ENCODE results near the gene DLG2. TPM values are rescaled to one million over a fixed set of nuclear protein-coding genes. Genes with fewer than 3 reads are reported as not detected.
A peak's percentile ranks its signal among the peaks of the same experiment; 100 is the strongest.

DLG2 gene
- total and polyA plus RNA-seq, 4 experiments from 2014 or later, result 0.78 to 2.7 (median 1.9) TPM

- ChIA-PET CTCF (ENCODE audit: partially characterized antibody) (no interaction called here), POLR2A (ENCODE audit: partially characterized antibody) (no interaction called here)
- Histone ChIP-seq H3K27ac (ENCODE audit: low read depth, low read length) (no peak overlapping the region), H3K4me3 (ENCODE audit: low read length in 2 of 2) (no peak overlapping the region), H3K36me3 (ENCODE audit: insufficient read depth, low read length) (no peaks in the 10 kb centered on the region), H3K9me3 (ENCODE audit: control insufficient read depth in 1 of 2, low read length in 2 of 2) (no peaks in the 10 kb centered on the region), H3K27me3 (ENCODE audit: insufficient read depth, low read length) (no peaks in the 10 kb centered on the region), H3K4me1 (ENCODE audit: insufficient read depth, low read length) (no peaks in the 10 kb centered on the region)
- DNase-seq, result no peak
- H3K27me3 Mint-ChIP-seq, result no peaks in the 10 kb centered on the region
- H3K27ac Mint-ChIP-seq, result no peak overlapping the region
- intact Hi-C loops (cut with micrococcal nuclease), result no loop called here
- no peaks in the 10 kb centered on the region for H3K4me1 Mint-ChIP-seq
- peak overlapping the region in 1 of 8 donors; percentile 49 for H3K4me3 Mint-ChIP-seq
- peaks cover 0 to 9% (median 1%) of the 10 kb centered on the region in 8 donors for H3K9me3 Mint-ChIP-seq
- no peaks in the 10 kb centered on the region for H3K36me3 Mint-ChIP-seq
These were observed 1689.0 kb downstream of the DLG2 start for GRCh38 chr11:83938148-83938547.

GRCh38 chr11:83933008-83933407 lies 1694.1 kb downstream of the DLG2 start:
- Mint-ChIP-seq H3K27ac (no peak overlapping the region), H3K4me1 (no peaks in the 10 kb centered on the region), H3K4me3 (no peak overlapping the region), H3K27me3 (no peaks in the 10 kb centered on the region), H3K36me3 (no peaks in the 10 kb centered on the region), H3K9me3 (peaks cover 0 to 5% (median 0%) of the 10 kb centered on the region in 8 donors)
- CTCF ChIA-PET (ENCODE audit: partially characterized antibody), result no interaction called here
- no peaks in the 10 kb centered on the region for H3K4me1 ChIP-seq (ENCODE audit: insufficient read depth, low read length)
- H3K27ac ChIP-seq (ENCODE audit: low read depth, low read length), result no peak overlapping the region
- no peak for DNase-seq
- no peaks in the 10 kb centered on the region for H3K27me3 ChIP-seq (ENCODE audit: insufficient read depth, low read length)
- no peaks in the 10 kb centered on the region for H3K36me3 ChIP-seq (ENCODE audit: insufficient read depth, low read length)
- H3K9me3 ChIP-seq (ENCODE audit: control insufficient read depth in 1 of 2, low read length in 2 of 2), result no peaks in the 10 kb centered on the region
- intact Hi-C loops (cut with micrococcal nuclease), result no loop called here
- POLR2A ChIA-PET (ENCODE audit: partially characterized antibody), result no interaction called here
- H3K4me3 ChIP-seq (ENCODE audit: low read length in 2 of 2), result no peak overlapping the region

DNA sequence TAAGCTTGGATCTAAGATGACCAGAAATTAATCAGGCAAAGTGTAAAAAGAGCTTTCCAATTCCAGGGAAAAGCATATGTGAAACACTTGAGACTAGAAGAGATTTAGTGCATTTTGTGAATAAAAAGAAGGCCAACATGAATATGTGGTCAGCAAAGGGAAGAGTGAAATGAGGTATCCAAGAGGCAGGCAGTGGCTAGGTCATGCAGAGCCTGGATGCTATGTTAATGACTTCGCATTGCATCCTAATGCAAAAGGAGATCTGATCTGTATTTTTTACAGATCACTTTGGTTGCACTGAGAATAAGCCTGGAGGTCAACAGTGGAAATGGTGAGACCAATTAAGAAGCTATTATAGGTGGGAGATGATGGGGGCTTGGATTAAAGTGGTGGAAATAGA lies 1699.7 kb downstream of the DLG2 start:
- intact Hi-C loops (cut with micrococcal nuclease), result no loop called here

GRCh38 chr11:83924795-83925542 lies 1702.2 kb downstream of the DLG2 start:
- H3K27me3 Mint-ChIP-seq, result no peaks in the 10 kb centered on the region
- H3K4me1 Mint-ChIP-seq, result no peaks in the 10 kb centered on the region
- no peak for DNase-seq
- peaks cover 0 to 6% (median 0%) of the 10 kb centered on the region in 8 donors for H3K9me3 Mint-ChIP-seq
- no peaks in the 10 kb centered on the region for H3K27me3 ChIP-seq (ENCODE audit: insufficient read depth, low read length)
- H3K9me3 ChIP-seq (ENCODE audit: control insufficient read depth in 1 of 2, low read length in 2 of 2), result no peaks in the 10 kb centered on the region
- H3K4me3 Mint-ChIP-seq, result no peak overlapping the region
- H3K27ac Mint-ChIP-seq, result no peak overlapping the region
- no peak overlapping the region for H3K27ac ChIP-seq (ENCODE audit: low read depth, low read length)
- intact Hi-C loops (cut with micrococcal nuclease), result no loop called here
- CTCF ChIA-PET (ENCODE audit: partially characterized antibody), result no interaction called here
- H3K36me3 Mint-ChIP-seq, result no peaks in the 10 kb centered on the region
- H3K4me3 ChIP-seq (ENCODE audit: low read length in 2 of 2), result no peak overlapping the region
- H3K36me3 ChIP-seq (ENCODE audit: insufficient read depth, low read length), result no peaks in the 10 kb centered on the region
- H3K4me1 ChIP-seq (ENCODE audit: insufficient read depth, low read length), result no peaks in the 10 kb centered on the region
- POLR2A ChIA-PET (ENCODE audit: partially characterized antibody), result no interaction called here

More for the DNA sequence above, 1699.7 kb downstream of the DLG2 start:
- no peak overlapping the region for H3K27ac Mint-ChIP-seq
- no peak overlapping the region for H3K4me3 ChIP-seq (ENCODE audit: low read length in 2 of 2)
- no peaks in the 10 kb centered on the region for H3K9me3 ChIP-seq (ENCODE audit: control insufficient read depth in 1 of 2, low read length in 2 of 2)
- no peaks in the 10 kb centered on the region for H3K4me1 Mint-ChIP-seq
- H3K4me3 Mint-ChIP-seq, result no peak overlapping the region
- no peaks in the 10 kb centered on the region for H3K27me3 Mint-ChIP-seq
- no peaks in the 10 kb centered on the region for H3K27me3 ChIP-seq (ENCODE audit: insufficient read depth, low read length)
- peaks cover 0 to 6% (median 0%) of the 10 kb centered on the region in 8 donors for H3K9me3 Mint-ChIP-seq
- POLR2A ChIA-PET (ENCODE audit: partially characterized antibody), result no interaction called here
- H3K36me3 ChIP-seq (ENCODE audit: insufficient read depth, low read length), result no peaks in the 10 kb centered on the region
- H3K27ac ChIP-seq (ENCODE audit: low read depth, low read length), result no peak overlapping the region
- CTCF ChIA-PET (ENCODE audit: partially characterized antibody), result interaction anchor here (1.6 kb wide), 1 partner anchor 13 kb away, joined by 4 read pairs; no protein-coding TSS in a partner anchor
- peak in 1 of 5 donors; percentile 17 for DNase-seq
- H3K36me3 Mint-ChIP-seq, result no peaks in the 10 kb centered on the region
- H3K4me1 ChIP-seq (ENCODE audit: insufficient read depth, low read length), result no peaks in the 10 kb centered on the region

GRCh38 chr11:83923961-83924360 lies 1703.2 kb downstream of the DLG2 start:
- no peaks in the 10 kb centered on the region for H3K9me3 ChIP-seq (ENCODE audit: control insufficient read depth in 1 of 2, low read length in 2 of 2)
- ChIA-PET POLR2A (ENCODE audit: partially characterized antibody) (no interaction called here), CTCF (ENCODE audit: partially characterized antibody) (no interaction called here)
- no peak overlapping the region for H3K4me3 Mint-ChIP-seq
- H3K4me3 ChIP-seq (ENCODE audit: low read length in 2 of 2), result no peak overlapping the region
- DNase-seq, result no peak
- H3K27me3 Mint-ChIP-seq, result no peaks in the 10 kb centered on the region
- peaks cover 0 to 6% (median 0%) of the 10 kb centered on the region in 8 donors for H3K9me3 Mint-ChIP-seq
- no peaks in the 10 kb centered on the region for H3K4me1 ChIP-seq (ENCODE audit: insufficient read depth, low read length)
- no peak overlapping the region for H3K27ac ChIP-seq (ENCODE audit: low read depth, low read length)
- no peaks in the 10 kb centered on the region for H3K36me3 Mint-ChIP-seq
- H3K27ac Mint-ChIP-seq, result peak overlapping the region in 1 of 7 donors; percentile 24
- H3K4me1 Mint-ChIP-seq, result no peaks in the 10 kb centered on the region
- no peaks in the 10 kb centered on the region for H3K36me3 ChIP-seq (ENCODE audit: insufficient read depth, low read length)
- intact Hi-C loops (cut with micrococcal nuclease), result no loop called here
- no peaks in the 10 kb centered on the region for H3K27me3 ChIP-seq (ENCODE audit: insufficient read depth, low read length)

- no peak overlapping the region for H3K4me3 Mint-ChIP-seq
- H3K36me3 Mint-ChIP-seq, result no peaks in the 10 kb centered on the region
- Histone ChIP-seq H3K36me3 (ENCODE audit: insufficient read depth, low read length) (no peaks in the 10 kb centered on the region), H3K27ac (ENCODE audit: low read depth, low read length) (no peak overlapping the region), H3K27me3 (ENCODE audit: insufficient read depth, low read length) (no peaks in the 10 kb centered on the region), H3K9me3 (ENCODE audit: control insufficient read depth in 1 of 2, low read length in 2 of 2) (no peaks in the 10 kb centered on the region), H3K4me1 (ENCODE audit: insufficient read depth, low read length) (no peaks in the 10 kb centered on the region), H3K4me3 (ENCODE audit: low read length in 2 of 2) (no peak overlapping the region)
- H3K27me3 Mint-ChIP-seq, result no peaks in the 10 kb centered on the region
- CTCF ChIA-PET (ENCODE audit: partially characterized antibody), result interaction anchor here (0.6 kb wide), 1 partner anchor 41 kb away, joined by 3 read pairs; no protein-coding TSS in a partner anchor
- POLR2A ChIA-PET (ENCODE audit: partially characterized antibody), result no interaction called here
- no peak for DNase-seq
- intact Hi-C loops (cut with micrococcal nuclease), result no loop called here
- no peaks in the 10 kb centered on the region for H3K4me1 Mint-ChIP-seq
- peaks cover 0 to 6% (median under 1%) of the 10 kb centered on the region in 8 donors for H3K9me3 Mint-ChIP-seq
- H3K27ac Mint-ChIP-seq, result no peak overlapping the region
These were observed 1704.2 kb downstream of the DLG2 start for GRCh38 chr11:83922953-83923352.

GRCh38 chr11:83922318-83922717 lies 1704.8 kb downstream of the DLG2 start:
- Histone ChIP-seq H3K27ac (ENCODE audit: low read depth, low read length) (no peak overlapping the region), H3K36me3 (ENCODE audit: insufficient read depth, low read length) (no peaks in the 10 kb centered on the region), H3K4me1 (ENCODE audit: insufficient read depth, low read length) (no peaks in the 10 kb centered on the region), H3K4me3 (ENCODE audit: low read length in 2 of 2) (no peak overlapping the region), H3K9me3 (ENCODE audit: control insufficient read depth in 1 of 2, low read length in 2 of 2) (no peaks in the 10 kb centered on the region), H3K27me3 (ENCODE audit: insufficient read depth, low read length) (no peaks in the 10 kb centered on the region)
- ChIA-PET POLR2A (ENCODE audit: partially characterized antibody) (no interaction called here), CTCF (ENCODE audit: partially characterized antibody) (no interaction called here)
- Mint-ChIP-seq H3K4me3 (peak overlapping the region in 1 of 8 donors; percentile 53), H3K27ac (no peak overlapping the region), H3K36me3 (no peaks in the 10 kb centered on the region), H3K27me3 (no peaks in the 10 kb centered on the region), H3K4me1 (no peaks in the 10 kb centered on the region), H3K9me3 (peaks cover 0 to 3% (median 0%) of the 10 kb centered on the region in 8 donors)
- intact Hi-C loops (cut with micrococcal nuclease), result no loop called here
- no peak for DNase-seq

Measured in CD4-positive, alpha-beta memory T cell (primary cell).